ENCODE data around the gene ATRX. TPM values are rescaled to one million over a fixed set of nuclear protein-coding genes. Genes with fewer than 3 reads are reported as not detected.
"Not testable (repeated sequence)": the region's sequence is repeated elsewhere in the genome, so short reads cannot be mapped to it uniquely, and the experiment has no call there.

ATRX gene
- total RNA-seq, 1 donor from 2014 or later: 37.6 TPM

DNA sequence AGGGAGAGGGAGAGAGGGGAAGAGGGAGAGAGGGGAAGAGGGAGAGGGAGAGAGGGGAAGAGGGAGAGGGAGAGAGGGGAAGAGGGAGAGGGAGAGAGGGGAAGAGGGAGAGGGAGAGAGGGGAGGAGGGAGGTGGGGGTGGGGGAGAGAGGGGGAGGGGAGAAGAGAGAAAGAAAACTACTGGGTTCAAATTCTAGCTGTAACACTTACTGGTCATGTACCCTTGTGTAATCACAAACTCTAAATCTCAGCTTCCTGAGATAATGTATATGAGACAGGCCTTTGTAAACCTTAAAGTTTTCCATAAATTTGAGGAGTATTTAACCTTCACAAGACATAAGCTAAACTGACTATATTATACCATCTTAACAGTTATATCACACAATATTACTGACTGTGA is 229.7 kb downstream of the ATRX start:
- H3K4me3 ChIP-seq (ENCODE audit: low read depth, low read length): no peak overlapping the region
- TF ChIP-seq, protein P1, sequence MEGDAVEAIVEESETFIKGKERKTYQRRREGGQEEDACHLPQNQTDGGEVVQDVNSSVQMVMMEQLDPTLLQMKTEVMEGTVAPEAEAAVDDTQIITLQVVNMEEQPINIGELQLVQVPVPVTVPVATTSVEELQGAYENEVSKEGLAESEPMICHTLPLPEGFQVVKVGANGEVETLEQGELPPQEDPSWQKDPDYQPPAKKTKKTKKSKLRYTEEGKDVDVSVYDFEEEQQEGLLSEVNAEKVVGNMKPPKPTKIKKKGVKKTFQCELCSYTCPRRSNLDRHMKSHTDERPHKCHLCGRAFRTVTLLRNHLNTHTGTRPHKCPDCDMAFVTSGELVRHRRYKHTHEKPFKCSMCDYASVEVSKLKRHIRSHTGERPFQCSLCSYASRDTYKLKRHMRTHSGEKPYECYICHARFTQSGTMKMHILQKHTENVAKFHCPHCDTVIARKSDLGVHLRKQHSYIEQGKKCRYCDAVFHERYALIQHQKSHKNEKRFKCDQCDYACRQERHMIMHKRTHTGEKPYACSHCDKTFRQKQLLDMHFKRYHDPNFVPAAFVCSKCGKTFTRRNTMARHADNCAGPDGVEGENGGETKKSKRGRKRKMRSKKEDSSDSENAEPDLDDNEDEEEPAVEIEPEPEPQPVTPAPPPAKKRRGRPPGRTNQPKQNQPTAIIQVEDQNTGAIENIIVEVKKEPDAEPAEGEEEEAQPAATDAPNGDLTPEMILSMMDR (IDR thresholded peaks at IDR 0.05; ENCODE audit: insufficient read depth, low read length, severe bottlenecking): no peak
- DNase-seq (ENCODE audit: low read depth) (no peak), FAIRE-seq (no peak)
- no peaks in the 10 kb centered on the region for H3K27me3 ChIP-seq (ENCODE audit: control insufficient read depth, insufficient read depth, low read length)
- peaks cover 1% of the 10 kb centered on the region for H3K36me3 ChIP-seq (ENCODE audit: control insufficient read depth, insufficient read depth, low read length)

DNA sequence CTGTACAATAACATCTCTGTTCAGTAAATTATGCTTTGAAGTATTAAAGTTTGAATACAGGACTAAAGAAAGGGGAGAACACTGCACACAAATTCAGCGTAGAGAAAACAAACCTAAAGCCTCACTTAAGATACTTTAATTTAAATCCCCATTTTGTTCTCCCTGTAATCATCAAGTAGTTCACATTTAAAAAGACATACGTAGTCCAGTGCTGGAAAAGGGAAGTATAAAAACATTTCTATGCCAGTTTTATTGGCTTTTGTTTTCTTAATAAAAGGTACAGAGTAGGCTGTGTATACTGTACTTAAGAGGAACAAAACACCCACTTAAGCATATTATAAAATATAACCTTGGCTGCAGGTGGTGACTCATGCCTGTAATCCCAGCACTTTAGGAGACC is 237.3 kb downstream of the ATRX start:
- Histone ChIP-seq H3K36me3 (ENCODE audit: control insufficient read depth, insufficient read depth, low read length) (no peaks in the 10 kb centered on the region), H3K27me3 (ENCODE audit: control insufficient read depth, insufficient read depth, low read length) (no peaks in the 10 kb centered on the region), H3K4me3 (ENCODE audit: low read depth, low read length) (no peak overlapping the region)
- TF ChIP-seq, protein P1 (IDR thresholded peaks at IDR 0.05; ENCODE audit: insufficient read depth, low read length, severe bottlenecking): no peak
- FAIRE-seq (no peak), DNase-seq (ENCODE audit: low read depth) (no peak)

GRCh38 chrX:77539778-77540177 is 246.2 kb downstream of the ATRX start:
- not testable (repeated sequence) for DNase-seq (ENCODE audit: low read depth); FAIRE-seq; H3K4me3 ChIP-seq (ENCODE audit: low read depth, low read length); H3K27me3 ChIP-seq (ENCODE audit: control insufficient read depth, insufficient read depth, low read length); H3K36me3 ChIP-seq (ENCODE audit: control insufficient read depth, insufficient read depth, low read length)

DNA sequence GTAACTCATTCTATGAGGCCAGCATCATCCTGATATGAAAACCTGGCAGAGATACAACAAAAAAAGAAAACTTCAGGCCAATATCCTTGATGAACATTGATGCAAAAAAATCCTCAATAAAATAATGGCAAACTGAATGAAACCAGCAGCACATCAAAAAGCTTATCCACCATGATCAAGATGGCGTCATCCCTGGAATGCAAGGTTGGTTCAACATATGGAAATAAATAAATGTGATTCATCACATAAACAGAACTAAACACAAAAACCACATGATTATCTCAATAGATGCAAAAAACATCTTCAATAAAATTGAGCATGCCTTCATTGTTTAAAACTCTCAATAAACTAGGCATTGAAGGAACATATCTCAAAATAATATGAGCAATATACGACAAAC is 254.8 kb downstream of the ATRX start:
- not testable (repeated sequence) for H3K27me3 ChIP-seq (ENCODE audit: control insufficient read depth, insufficient read depth, low read length); H3K36me3 ChIP-seq (ENCODE audit: control insufficient read depth, insufficient read depth, low read length); FAIRE-seq; H3K4me3 ChIP-seq (ENCODE audit: low read depth, low read length); DNase-seq (ENCODE audit: low read depth)

DNA sequence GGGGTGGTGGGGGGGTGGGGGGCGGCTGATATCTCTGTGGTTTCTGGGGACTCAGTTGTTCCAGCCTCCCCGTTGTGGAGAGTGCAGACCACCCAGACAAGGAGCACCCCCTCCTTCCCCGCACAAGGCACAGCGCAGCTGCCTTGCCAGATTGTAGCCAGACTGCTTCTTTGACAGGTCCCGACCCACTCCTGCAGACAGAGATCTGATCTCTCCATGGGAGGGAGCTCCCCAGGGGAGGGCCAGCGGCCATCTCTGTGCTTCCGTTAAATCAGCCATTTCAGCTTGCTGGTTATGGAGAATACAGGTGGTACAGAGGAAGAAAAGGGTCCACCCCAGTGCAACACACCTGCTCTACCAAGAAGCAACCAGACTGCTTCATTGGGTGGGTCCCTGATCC is 258.0 kb downstream of the ATRX start:
- Histone ChIP-seq H3K4me3 (ENCODE audit: low read depth, low read length) (no peak overlapping the region), H3K27me3 (ENCODE audit: control insufficient read depth, insufficient read depth, low read length) (no peaks in the 10 kb centered on the region), H3K36me3 (ENCODE audit: control insufficient read depth, insufficient read depth, low read length) (no peaks in the 10 kb centered on the region)
- DNase-seq (ENCODE audit: low read depth): no peak
- FAIRE-seq: no peak
- TF ChIP-seq, protein P1 (IDR thresholded peaks at IDR 0.05; ENCODE audit: insufficient read depth, low read length, severe bottlenecking): no peak

DNA sequence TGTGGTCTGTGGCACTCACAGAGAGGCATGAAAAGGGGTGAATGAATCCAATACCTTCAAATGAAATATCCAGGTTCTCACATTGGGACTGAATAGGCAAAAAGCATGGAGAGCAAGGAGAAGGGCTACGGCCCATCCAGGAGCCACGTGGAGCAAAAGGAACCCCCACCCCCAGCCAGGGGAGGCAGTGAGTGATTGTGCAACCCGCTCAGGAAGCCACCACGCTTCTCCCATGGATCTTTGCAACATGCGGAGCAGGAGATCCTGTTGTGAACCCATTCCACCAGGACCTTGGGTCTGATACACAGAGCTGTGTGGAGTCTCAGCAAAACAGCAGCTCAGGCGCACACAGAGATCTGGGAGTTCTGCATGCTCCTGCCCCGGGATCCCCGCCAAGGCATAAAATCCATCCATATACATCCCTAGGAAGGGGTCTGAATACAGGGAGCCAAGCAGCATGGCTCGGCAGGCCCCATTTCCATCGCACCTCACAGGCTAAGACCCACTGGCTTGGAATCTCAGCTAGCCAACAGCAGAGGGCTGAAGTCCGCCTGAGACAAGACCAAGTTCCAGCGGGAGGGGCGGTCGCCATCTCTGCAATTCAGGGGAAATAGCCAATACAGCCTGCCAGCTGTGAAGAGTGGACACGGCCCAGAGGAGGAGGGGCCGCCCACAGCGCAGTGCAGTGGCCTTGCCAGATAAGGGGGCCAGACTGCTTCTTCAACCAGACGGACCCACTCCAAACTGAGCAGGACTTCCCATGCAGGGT is 258.6 kb downstream of the ATRX start:
- FAIRE-seq: no peak
- H3K4me3 ChIP-seq (ENCODE audit: low read depth, low read length): no peak overlapping the region
- H3K27me3 ChIP-seq (ENCODE audit: control insufficient read depth, insufficient read depth, low read length): no peaks in the 10 kb centered on the region

More for the DNA sequence above, 258.6 kb downstream of the ATRX start:
- TF ChIP-seq, protein P1 (IDR thresholded peaks at IDR 0.05; ENCODE audit: insufficient read depth, low read length, severe bottlenecking): no peak
- DNase-seq (ENCODE audit: low read depth): no peak
- H3K36me3 ChIP-seq (ENCODE audit: control insufficient read depth, insufficient read depth, low read length): no peaks in the 10 kb centered on the region
